ENCODE measurements around the gene GSN. TPM values are rescaled to one million over a fixed set of nuclear protein-coding genes. Genes with fewer than 3 reads are reported as not detected.

Gene GSN
- total RNA-seq, 1 experiment from 2014 or later, result 162 TPM

DNA sequence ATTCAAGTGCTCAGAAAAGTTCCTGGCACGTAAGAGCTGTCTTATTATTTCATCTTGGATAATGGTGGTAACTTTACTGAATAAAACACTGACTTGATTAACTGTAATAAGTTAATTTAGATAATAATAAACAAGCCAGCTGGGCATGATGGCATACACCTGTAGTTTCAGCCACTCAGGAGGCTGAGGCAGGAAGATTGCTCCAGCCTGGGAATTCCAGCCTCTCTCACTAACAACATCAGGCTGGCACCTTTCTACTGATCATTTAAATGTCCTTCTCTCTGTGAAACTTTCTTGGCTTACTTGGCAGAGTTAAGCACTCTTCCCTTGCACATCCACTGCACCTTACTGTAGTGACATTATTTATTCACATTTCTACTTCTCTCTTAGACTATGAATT lies 82.1 kb downstream of the GSN start:
- DNase-seq (ENCODE audit: low spot score), result no peak

DNA sequence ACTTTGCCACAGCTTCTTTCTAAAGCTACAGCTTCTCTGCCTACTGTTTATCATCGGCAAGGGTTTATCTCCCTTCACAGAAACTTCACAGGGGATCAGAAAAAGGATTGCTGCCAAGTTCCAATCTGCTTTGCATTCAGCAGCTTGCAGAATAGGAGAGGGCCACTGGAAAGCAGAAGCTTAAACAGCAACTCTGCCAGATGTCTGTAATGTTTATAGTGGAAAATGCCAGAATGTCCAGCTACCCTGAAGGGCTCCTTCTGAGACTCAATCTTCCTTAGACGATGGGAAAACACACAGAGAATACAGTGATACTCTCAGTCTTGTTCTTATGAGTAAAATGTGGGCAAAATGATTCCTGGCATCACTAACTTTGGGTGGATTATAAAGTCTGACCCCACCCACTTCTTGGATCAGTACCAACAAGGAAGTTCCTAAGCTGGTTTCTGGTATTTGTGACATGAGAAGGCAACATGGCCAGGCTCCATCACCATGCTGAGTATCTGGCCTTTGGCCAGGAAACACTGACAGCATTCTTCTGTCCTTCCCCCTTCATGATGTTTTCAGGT lies 83.1 kb downstream of the GSN start:
- peak; percentile 82 for DNase-seq (ENCODE audit: low spot score)

- no peak for DNase-seq (ENCODE audit: low spot score)
These were observed 85.5 kb downstream of the GSN start for GRCh38 chr9:121353241-121354061.

DNA sequence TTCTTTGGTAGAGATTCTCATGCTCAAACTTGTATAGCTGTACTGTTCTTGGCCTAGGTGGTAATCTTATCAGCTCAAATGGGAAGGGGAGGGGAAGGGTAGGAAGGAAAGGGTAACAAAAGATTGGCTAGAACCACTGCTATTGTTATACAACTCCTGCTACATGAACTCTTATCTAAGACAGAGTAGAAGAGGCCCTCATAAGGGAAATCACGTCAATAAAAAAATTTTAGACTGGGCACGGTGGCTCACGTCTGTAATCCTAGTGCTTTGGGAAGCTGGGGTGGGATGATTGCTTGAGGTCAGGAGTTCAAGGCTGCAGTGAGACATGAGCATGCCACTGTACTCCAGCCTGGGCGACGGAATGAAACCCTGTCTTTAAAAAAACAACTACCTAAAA lies 86.2 kb downstream of the GSN start:
- no peak for DNase-seq (ENCODE audit: low spot score)

DNA sequence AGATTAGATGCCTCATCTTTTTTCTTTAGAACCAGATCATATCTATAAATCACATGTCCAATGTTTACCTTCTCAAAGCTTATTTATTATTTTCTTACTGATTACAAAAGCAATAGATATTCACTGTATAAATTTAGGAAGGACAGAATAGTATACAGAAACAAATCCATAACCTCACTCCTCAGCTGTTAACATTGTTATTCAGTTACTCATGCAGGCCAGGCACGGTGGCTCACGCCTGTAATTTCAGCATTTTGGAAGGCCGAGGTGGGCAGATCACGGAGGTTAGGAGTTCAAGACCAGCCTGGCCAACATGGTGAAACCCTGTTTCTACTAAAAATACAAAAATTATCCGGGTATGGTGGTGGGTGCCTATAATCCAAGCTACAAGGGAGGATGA lies 86.8 kb downstream of the GSN start:
- DNase-seq (ENCODE audit: low spot score), result no peak

- no peak for DNase-seq (ENCODE audit: low spot score)
These were observed 89.0 kb downstream of the GSN start for GRCh38 chr9:121357011-121357410.

- no peak for DNase-seq (ENCODE audit: low spot score)
These were observed 90.8 kb downstream of the GSN start for GRCh38 chr9:121358751-121359150.

DNA sequence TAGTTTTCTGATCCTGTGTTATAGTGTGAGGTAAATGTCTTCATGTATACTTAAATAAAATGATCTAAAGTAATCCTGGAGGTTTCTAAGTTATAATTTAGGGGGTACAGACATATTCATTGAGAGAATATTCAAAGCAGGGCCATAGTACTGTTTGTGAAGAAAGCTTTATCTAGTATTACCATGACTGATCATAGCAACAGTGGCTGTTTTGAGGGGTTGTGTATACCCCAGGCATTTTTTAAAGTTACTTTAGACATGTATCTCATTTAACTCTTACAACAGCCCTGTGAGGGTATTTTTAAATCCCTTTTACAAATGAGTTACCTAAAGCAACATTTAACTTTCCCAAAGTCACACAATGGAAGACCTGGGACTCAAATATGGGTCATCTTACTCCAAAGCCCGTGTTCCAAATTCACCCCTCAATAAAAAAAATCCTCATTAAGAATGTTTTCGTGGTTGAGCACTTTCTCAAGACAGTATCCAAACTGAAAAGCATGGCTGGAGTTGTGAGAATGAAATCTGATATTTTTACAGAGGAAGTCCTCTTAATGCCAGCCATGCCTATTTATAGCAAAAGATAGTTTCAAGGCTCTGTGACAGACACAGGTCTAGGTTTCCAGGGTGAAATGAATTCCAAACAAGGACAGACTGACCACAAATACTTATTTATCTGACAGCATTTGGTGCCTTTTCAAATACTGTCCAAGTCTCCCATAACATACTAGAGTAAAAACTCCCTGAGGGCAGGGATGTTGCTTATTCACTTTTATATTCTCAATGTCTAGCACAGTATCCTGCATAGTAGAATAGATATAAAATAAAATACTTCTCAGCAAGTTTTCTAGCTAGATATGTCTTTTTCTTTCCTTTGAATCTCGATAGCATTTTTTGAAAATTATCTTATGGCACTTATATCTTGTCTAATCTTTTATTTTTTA lies 91.7 kb downstream of the GSN start:
- peak; percentile 44 for DNase-seq (ENCODE audit: low spot score)

DNA sequence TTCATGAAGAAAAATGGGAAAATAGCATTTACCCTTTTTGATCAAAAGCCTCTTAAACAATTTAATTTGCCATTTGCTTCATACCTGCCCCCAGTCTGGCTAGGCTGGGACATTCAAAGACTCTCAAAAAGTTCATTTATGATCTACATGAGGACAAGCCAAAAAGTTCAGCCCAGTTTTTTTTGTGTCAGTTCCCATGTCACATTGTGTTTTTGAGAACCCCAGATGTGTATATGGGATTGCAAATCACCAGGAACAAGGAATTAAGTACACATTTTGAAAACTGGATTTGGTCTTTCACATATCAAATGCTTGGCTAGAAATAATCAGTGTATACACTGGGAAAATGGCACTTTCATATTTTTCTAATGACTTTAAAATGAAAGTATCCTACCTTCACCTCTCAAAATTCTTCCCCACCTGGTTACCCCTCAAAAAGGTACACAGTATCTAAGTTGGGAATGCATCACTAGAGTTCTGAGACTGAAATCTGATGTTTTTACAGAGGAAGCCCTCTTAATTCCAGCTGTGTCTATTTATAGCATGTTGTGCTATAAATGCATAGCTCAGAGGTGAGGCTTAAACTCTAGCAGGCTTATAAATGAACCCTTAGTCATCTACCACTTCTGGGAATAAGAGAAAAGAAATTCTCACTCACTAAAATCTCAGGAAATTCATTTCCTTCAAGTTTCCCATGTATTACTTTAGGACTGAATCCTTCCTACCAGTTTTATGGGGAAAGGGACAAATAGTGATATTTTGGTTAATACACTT lies 92.8 kb downstream of the GSN start:
- peak; percentile 87 for DNase-seq (ENCODE audit: low spot score)

DNA sequence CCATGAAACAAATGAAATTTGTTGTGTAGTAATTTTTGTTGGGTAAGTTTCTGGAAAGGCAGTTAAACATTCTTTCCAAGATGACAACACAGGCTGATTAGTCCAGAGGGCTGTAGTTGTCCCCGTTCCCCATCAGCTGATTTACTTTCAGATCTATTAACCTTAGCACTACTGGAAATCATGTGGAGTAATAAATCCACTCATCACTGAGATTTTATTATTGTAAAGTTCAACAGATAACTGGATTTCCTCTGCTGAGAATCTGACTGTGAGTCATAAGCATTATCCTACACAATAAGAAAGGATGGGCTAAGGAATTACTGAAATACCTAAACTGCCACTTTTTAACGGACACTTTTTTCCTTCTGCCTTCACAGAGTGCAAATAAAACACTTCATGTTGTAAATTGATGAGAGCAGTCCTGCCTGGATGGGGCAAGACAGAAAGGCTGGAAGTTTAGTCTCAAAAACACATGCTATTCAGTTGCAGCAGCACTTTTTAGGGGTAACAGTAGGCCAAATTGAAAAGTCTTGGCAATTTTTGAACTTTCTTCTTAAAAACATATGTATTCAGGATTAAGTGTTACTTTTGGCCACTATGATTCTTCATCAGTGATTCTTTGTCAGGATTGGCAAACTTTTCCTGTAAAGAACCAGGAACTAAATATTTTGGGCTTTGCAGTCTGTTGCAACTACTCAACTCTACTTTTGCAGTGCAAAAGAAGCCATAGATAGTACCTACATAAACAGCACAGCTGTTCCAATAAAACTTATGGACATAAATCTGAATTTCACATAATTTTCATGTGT lies 95.1 kb downstream of the GSN start:
- peak; percentile 89 for DNase-seq (ENCODE audit: low spot score)

DNA sequence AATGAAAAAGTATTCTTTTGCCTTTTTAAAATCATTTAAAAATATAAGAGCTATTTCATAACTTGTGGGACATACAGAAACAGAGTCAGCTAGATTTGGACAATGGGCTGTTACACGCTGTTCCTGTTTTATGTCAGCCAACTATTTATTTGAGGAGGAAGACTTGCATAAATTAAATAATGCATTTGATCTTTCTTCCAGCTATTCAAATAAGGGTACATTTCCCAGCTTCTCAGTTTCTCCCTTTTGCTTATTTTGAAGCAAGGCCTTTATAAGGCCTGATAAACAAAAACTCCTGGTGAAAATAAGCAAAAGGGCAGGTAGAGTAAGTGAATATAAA lies 95.6 kb downstream of the GSN start:
- no peak for DNase-seq (ENCODE audit: low spot score)

DNA sequence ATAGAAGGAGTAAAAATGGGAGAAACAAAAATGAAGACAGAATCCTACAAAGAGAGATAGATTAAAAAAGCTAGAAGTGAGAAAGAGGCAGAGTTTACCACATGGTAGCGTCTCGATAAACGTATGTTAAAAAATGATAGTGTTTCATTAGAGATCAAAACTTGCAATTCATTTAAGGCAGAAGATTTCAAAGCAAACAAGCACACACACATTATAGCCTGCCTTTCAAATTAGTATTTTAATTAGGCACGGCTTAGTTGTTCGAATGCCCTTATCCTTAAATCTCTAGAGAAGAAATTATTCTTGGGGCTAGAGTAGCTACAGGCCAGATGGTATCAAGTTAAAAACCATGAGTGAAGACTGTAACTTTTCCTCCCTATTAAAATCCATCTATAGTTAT lies 96.1 kb downstream of the GSN start:
- DNase-seq (ENCODE audit: low spot score), result no peak

GRCh38 chr9:121364886-121365285 lies 96.9 kb downstream of the GSN start:
- no peak for DNase-seq (ENCODE audit: low spot score)

GRCh38 chr9:121365564-121365963 lies 97.6 kb downstream of the GSN start:
- DNase-seq (ENCODE audit: low spot score), result no peak

- no peak for DNase-seq (ENCODE audit: low spot score)
These were observed 98.7 kb downstream of the GSN start for GRCh38 chr9:121366611-121367192.

- no peak for DNase-seq (ENCODE audit: low spot score)
These were observed 99.6 kb downstream of the GSN start for GRCh38 chr9:121367306-121368137.

DNA sequence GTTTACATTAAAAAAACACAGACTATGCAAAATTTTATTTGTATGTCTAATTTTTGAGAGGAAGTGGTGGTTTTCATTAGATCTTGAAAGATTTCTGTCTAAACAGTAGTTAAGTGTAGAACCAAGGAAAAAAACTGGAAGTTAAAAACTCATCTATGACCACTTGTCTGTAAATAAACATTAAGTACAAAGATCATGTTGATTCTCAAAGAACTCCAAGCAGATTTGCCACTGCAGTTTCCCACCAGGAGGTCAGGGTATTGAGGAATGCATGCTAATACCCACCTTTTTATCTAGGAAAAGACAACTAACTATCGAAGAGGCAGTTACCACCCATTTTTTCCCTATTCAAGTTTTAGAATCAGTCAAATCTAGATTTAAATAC lies 100.2 kb downstream of the GSN start:
- no peak for DNase-seq (ENCODE audit: low spot score)

GRCh38 chr9:121368745-121369144 lies 100.8 kb downstream of the GSN start:
- no peak for DNase-seq (ENCODE audit: low spot score)

- peak; percentile 75 for DNase-seq (ENCODE audit: low spot score)
These were observed 101.8 kb downstream of the GSN start, which contains the start of gene STOM for GRCh38 chr9:121369595-121370265. STOM (minus strand) TSS chr9:121370250; CDS start chr9:121370187, 63 bp downstream.
